Calu3 (cell line): ENCODE data around the gene MNT. TPM values are rescaled to one million over a fixed set of nuclear protein-coding genes. Genes with fewer than 3 reads are reported as not detected.

Experiments used
- BruUV-seq: library from RNA; stranded (reverse); fragments of 400-500 nt; replicated peaks from 2 replicates; lab custom pipeline; 2021; lab: Mats Ljungman, UMichigan
- CTCF ChIA-PET: fragments of 300-600 bp; sonication (Branson Sonifier 250); formaldehyde crosslinking; loops from one replicate; lab custom pipeline; 2022; ENCODE audit warnings: antibody characterized with exemption; lab: Charles Lee
- DNase-seq: peaks from one replicate; pipeline ENCODE4 v3.0.0; 2022
- H3K27ac Mint-ChIP-seq: one replicate; pipeline ENCODE4 v1.8.0; 2022; ENCODE audit warnings: mixed read lengths; ENCODE audit not compliant: unreplicated experiment
- H3K27me3 Mint-ChIP-seq: one replicate; pipeline ENCODE4 v1.8.0; 2022; ENCODE audit warnings: mixed read lengths; ENCODE audit not compliant: unreplicated experiment
- H3K36me3 Mint-ChIP-seq: one replicate; pipeline ENCODE4 v1.8.0; 2022; ENCODE audit warnings: mild to moderate bottlenecking, moderate library complexity, mixed read lengths; ENCODE audit not compliant: insufficient read depth, unreplicated experiment
- H3K4me1 Mint-ChIP-seq: one replicate; pipeline ENCODE4 v1.8.0; 2022; ENCODE audit warnings: mild to moderate bottlenecking, low read depth, mixed read lengths; ENCODE audit not compliant: unreplicated experiment
- H3K4me3 Mint-ChIP-seq: one replicate; pipeline ENCODE4 v1.8.0; 2022; ENCODE audit warnings: mild to moderate bottlenecking, low read depth, moderate library complexity, mixed read lengths; ENCODE audit not compliant: unreplicated experiment
- H3K9me3 Mint-ChIP-seq: one replicate; pipeline ENCODE4 v1.8.0; 2022; ENCODE audit warnings: low read depth, mixed read lengths; ENCODE audit not compliant: unreplicated experiment
- intact Hi-C: fragments of 100-400 bp; cut with micrococcal nuclease; formaldehyde crosslinking; loops from one replicate; pipeline ENCODE4 v1.10.0; 2022; ENCODE audit not compliant: unreplicated experiment
- total RNA-seq: library from RNA; stranded (reverse); gene quantifications from 2 replicates; pipeline ENCODE4 v1.2.3, GENCODE V29; 2022
- TF ChIP-seq, protein P1 (sequence below): fragments of 200-600 bp; IDR thresholded peaks from one replicate; pipeline ENCODE4 v1.8.0; 2022; ENCODE audit warnings: antibody characterized with exemption; ENCODE audit not compliant: unreplicated experiment

The MNT gene
- total RNA-seq, 1 experiment from 2014 or later = 32.1 TPM

DNA sequence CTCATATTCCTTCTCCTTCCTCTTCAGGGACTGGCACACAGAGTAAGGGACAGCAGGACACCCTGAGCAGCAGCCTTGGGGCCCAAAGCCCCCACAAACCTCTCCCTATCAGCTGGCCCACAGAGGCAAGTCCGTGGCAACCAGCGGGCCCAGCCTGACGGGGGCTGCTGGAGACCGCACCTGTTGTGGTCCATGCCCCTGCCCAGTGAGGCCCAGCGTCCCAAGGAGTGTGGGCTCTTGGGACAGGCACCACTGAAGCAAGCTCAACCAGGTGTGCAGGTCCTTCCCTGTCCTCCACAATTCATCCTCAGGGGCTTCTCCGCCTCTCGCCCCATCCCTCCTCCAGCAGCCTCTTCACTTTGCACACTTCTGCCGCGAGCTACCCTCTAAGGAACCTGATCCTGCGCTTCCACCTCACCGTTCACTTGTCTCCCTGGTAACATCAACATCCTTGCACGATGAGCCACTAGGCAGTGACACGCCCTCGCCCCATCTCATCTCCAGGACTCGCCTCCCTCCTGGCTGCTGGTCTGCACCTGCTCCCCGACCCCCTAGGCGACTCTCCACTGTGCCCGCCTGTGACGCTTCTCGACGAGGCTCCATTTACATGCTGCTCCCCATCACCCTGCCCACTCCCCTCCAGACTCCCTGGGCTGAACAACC is 12.7 kb downstream of the MNT start:
- CTCF ChIA-PET = no interaction called here
- Mint-ChIP-seq H3K36me3 (peaks cover 50% of the 10 kb centered on the region), H3K27ac (peak overlapping the region; percentile 71), H3K4me3 (no peak overlapping the region), H3K9me3 (no peaks in the 10 kb centered on the region), H3K27me3 (no peaks in the 10 kb centered on the region), H3K4me1 (peaks cover 26% of the 10 kb centered on the region)
- no TSS peak for BruUV-seq
- TF ChIP-seq, protein P1, sequence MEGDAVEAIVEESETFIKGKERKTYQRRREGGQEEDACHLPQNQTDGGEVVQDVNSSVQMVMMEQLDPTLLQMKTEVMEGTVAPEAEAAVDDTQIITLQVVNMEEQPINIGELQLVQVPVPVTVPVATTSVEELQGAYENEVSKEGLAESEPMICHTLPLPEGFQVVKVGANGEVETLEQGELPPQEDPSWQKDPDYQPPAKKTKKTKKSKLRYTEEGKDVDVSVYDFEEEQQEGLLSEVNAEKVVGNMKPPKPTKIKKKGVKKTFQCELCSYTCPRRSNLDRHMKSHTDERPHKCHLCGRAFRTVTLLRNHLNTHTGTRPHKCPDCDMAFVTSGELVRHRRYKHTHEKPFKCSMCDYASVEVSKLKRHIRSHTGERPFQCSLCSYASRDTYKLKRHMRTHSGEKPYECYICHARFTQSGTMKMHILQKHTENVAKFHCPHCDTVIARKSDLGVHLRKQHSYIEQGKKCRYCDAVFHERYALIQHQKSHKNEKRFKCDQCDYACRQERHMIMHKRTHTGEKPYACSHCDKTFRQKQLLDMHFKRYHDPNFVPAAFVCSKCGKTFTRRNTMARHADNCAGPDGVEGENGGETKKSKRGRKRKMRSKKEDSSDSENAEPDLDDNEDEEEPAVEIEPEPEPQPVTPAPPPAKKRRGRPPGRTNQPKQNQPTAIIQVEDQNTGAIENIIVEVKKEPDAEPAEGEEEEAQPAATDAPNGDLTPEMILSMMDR = no peak
- no peak for DNase-seq
- intact Hi-C loops = no loop called here

- no peak overlapping the region for H3K4me3 Mint-ChIP-seq
- peaks cover 42% of the 10 kb centered on the region for H3K36me3 Mint-ChIP-seq
- no peaks in the 10 kb centered on the region for H3K9me3 Mint-ChIP-seq
- BruUV-seq = no TSS peak
- CTCF ChIA-PET = interaction anchor here (1.5 kb wide), 1 partner anchor 29 kb away, joined by 6 read pairs; no protein-coding TSS in a partner anchor
- intact Hi-C loops = no loop called here
- TF ChIP-seq, protein P1 = no peak
- DNase-seq = no peak
- H3K27me3 Mint-ChIP-seq = no peaks in the 10 kb centered on the region
- peaks cover 23% of the 10 kb centered on the region for H3K4me1 Mint-ChIP-seq
- H3K27ac Mint-ChIP-seq = no peak overlapping the region
Observed at GRCh38 chr17:2387086-2388019, 13.5 kb downstream of the MNT start.

GRCh38 chr17:2386400-2387085 is 14.3 kb downstream of the MNT start:
- Mint-ChIP-seq H3K4me3 (no peak overlapping the region), H3K36me3 (peaks cover 36% of the 10 kb centered on the region), H3K4me1 (peaks cover 15% of the 10 kb centered on the region), H3K27ac (no peak overlapping the region), H3K9me3 (no peaks in the 10 kb centered on the region), H3K27me3 (no peaks in the 10 kb centered on the region)
- TF ChIP-seq, protein P1 = no peak
- peak; percentile 61 for DNase-seq
- intact Hi-C loops = no loop called here
- CTCF ChIA-PET = interaction anchor here (1.5 kb wide), 1 partner anchor 29 kb away, joined by 6 read pairs; no protein-coding TSS in a partner anchor
- BruUV-seq = no TSS peak
